HG02970 (cell line): Measurements from ENCODE around the gene BTBD17.

Experiments used
- ATAC-seq: cut with Tn5 transposase; IDR thresholded peaks from one replicate; pipeline ENCODE4 v1.9.1; 2021; ENCODE audit warnings: mild to moderate bottlenecking, moderate library complexity, moderate number of reproducible peaks; ENCODE audit not compliant: unreplicated experiment, low FRiP score

BTBD17 gene

GRCh38 chr17:74340470-74341023 is 21.1 kb downstream of the BTBD17 start:
- ATAC-seq, result no peak

GRCh38 chr17:74339537-74340195 is 22.0 kb downstream of the BTBD17 start:
- no peak for ATAC-seq

GRCh38 chr17:74337834-74338500 is 23.7 kb downstream of the BTBD17 start:
- ATAC-seq, result no peak

GRCh38 chr17:74336307-74336706 is 25.4 kb downstream of the BTBD17 start:
- no peak for ATAC-seq

GRCh38 chr17:74335529-74336062 is 26.1 kb downstream of the BTBD17 start:
- no peak for ATAC-seq

GRCh38 chr17:74334393-74335039 is 27.2 kb downstream of the BTBD17 start:
- ATAC-seq, result no peak

- no peak for ATAC-seq
Observed at GRCh38 chr17:74332763-74333283, 28.8 kb downstream of the BTBD17 start.

GRCh38 chr17:74332017-74332650 is 29.5 kb downstream of the BTBD17 start:
- ATAC-seq, result no peak

- no peak for ATAC-seq
Observed at GRCh38 chr17:74330446-74330845, 31.2 kb downstream of the BTBD17 start.

- ATAC-seq, result no peak
Observed at GRCh38 chr17:74329378-74329777, 32.3 kb downstream of the BTBD17 start.

- no peak for ATAC-seq
Observed at GRCh38 chr17:74328487-74328886, 33.2 kb downstream of the BTBD17 start.

GRCh38 chr17:74326506-74326905 is 35.2 kb downstream of the BTBD17 start:
- no peak for ATAC-seq

GRCh38 chr17:74325743-74326379 is 35.8 kb downstream of the BTBD17 start, which contains the start of gene KIF19:
TSS of gene KIF19 (plus strand) at chr17:74326226. CDS start at chr17:74326350, 124 bp downstream.
- ATAC-seq, result no peak

- no peak for ATAC-seq
Observed at GRCh38 chr17:74325376-74325742, 36.3 kb downstream of the BTBD17 start.

- ATAC-seq, result no peak
Observed at GRCh38 chr17:74324521-74324920, 37.1 kb downstream of the BTBD17 start.

- ATAC-seq, result no peak
Observed at GRCh38 chr17:74318391-74318790, 43.3 kb downstream of the BTBD17 start.

- ATAC-seq, result no peak
Observed at GRCh38 chr17:74317071-74317470, 44.6 kb downstream of the BTBD17 start.

- ATAC-seq, result no peak
Observed at GRCh38 chr17:74316220-74316619, 45.4 kb downstream of the BTBD17 start.

- ATAC-seq, result no peak
Observed at GRCh38 chr17:74314877-74315276, 46.8 kb downstream of the BTBD17 start.

- ATAC-seq, result no peak
Observed at GRCh38 chr17:74309902-74310301, 51.8 kb downstream of the BTBD17 start.
